PC-3 (cell line): ENCODE data around the gene NFYA. TPM values are rescaled to one million over a fixed set of nuclear protein-coding genes. Genes with fewer than 3 reads are reported as not detected.
A peak's percentile ranks its signal among the peaks of the same experiment; 100 is the strongest.

Experiments used
- ATAC-seq: fragments of 200-7000 bp; cut with Tn5 transposase; 2 replicates; pipeline ENCODE4 v1.9.1; 2020; ENCODE audit warnings: mild to moderate bottlenecking, moderate library complexity
- BruUV-seq: library from RNA; stranded (reverse); fragments of 400-500 nt; replicated peaks from 2 replicates; lab custom pipeline; 2021; lab: Mats Ljungman, UMichigan
- CTCF ChIA-PET: fragments of 300-600 bp; sonication (Branson Sonifier 250); formaldehyde crosslinking; loops from one replicate; lab custom pipeline; 2022; ENCODE audit warnings: antibody characterized with exemption; lab: Charles Lee
- POLR2A ChIA-PET: fragments of 300-600 bp; sonication (Branson Sonifier 250); formaldehyde crosslinking; loops from one replicate; lab custom pipeline; 2022; ENCODE audit warnings: antibody characterized with exemption; ENCODE audit not compliant: unreplicated experiment; lab: Charles Lee
- DNase-seq: peaks from one replicate; pipeline ENCODE4 v3.0.0-alpha.2; 2015
- H2AFZ ChIP-seq: fragments of 300-600 bp; sonication (generic); 2 replicates; pipeline ENCODE4 v1.6.0; 2016; ENCODE audit warnings: antibody characterized with exemption, low read length
- H3F3A ChIP-seq: fragments of 300-600 bp; sonication (generic); one replicate; pipeline ENCODE4 v1.6.0; 2017; ENCODE audit warnings: antibody characterized with exemption, low read length, control low read depth, mild to moderate bottlenecking; ENCODE audit not compliant: unreplicated experiment
- H3K27ac ChIP-seq: fragments of 300-600 bp; sonication (generic); 2 replicates; pipeline ENCODE4 v1.5.1; 2016; ENCODE audit warnings: mild to moderate bottlenecking, low read length
- H3K27me3 ChIP-seq: fragments of 300-600 bp; sonication (generic); 2 replicates; pipeline ENCODE4 v1.6.1; 2016; ENCODE audit warnings: low read length, mixed read lengths
- H3K36me3 ChIP-seq: fragments of 300-600 bp; sonication (generic); 2 replicates; pipeline ENCODE4 v1.6.1; 2016; ENCODE audit warnings: low read depth, mixed run types, low read length, mixed read lengths
- H3K4me1 ChIP-seq: fragments of 300-600 bp; sonication (generic); 2 replicates; pipeline ENCODE4 v1.5.1; 2016; ENCODE audit warnings: low read length; ENCODE audit not compliant: insufficient read depth
- H3K4me2 ChIP-seq: fragments of 300-600 bp; sonication (generic); 2 replicates; pipeline ENCODE4 v1.6.0; 2016; ENCODE audit warnings: low read length
- H3K4me3 ChIP-seq: fragments of 300-600 bp; sonication (generic); 2 replicates; pipeline ENCODE4 v1.5.1; 2016; ENCODE audit warnings: mild to moderate bottlenecking, low read length, mixed read lengths
- H3K79me2 ChIP-seq: fragments of 300-600 bp; sonication (generic); 2 replicates; pipeline ENCODE4 v1.6.1; 2017; ENCODE audit warnings: low read length, mixed read lengths
- H3K9ac ChIP-seq: fragments of 300-600 bp; sonication (generic); 2 replicates; pipeline ENCODE4 v1.6.0; 2016; ENCODE audit warnings: mild to moderate bottlenecking, low read length
- H3K9me2 ChIP-seq: fragments of 300-600 bp; sonication (generic); replicated peaks from 2 replicates; pipeline ENCODE4 v1.6.1; 2016; ENCODE audit warnings: mixed run types, low read length, mixed read lengths
- H3K9me3 ChIP-seq: fragments of 300-600 bp; sonication (generic); 2 replicates; pipeline ENCODE4 v1.6.1; 2016; ENCODE audit warnings: low read length, mixed read lengths
- H4K20me1 ChIP-seq: fragments of 300-600 bp; sonication (generic); 2 replicates; pipeline ENCODE4 v1.6.1; 2016; ENCODE audit warnings: low read length, mixed read lengths
- CTCF ChIP-seq: fragments of 300-600 bp; sonication (generic); conservative IDR thresholded peaks from 2 replicates; pipeline ENCODE4 v1.5.1; 2017; ENCODE audit warnings: antibody characterized with exemption, low read depth, mild to moderate bottlenecking, low read length
- EZH2 ChIP-seq: fragments of 300-600 bp; sonication (generic); IDR thresholded peaks from one replicate; pipeline ENCODE4 v1.6.1; 2017; ENCODE audit warnings: antibody characterized with exemption, mild to moderate bottlenecking, low read length; ENCODE audit not compliant: unreplicated experiment
- EZH2phosphoT487 ChIP-seq: fragments of 300-600 bp; sonication (generic); IDR thresholded peaks from 2 replicates; pipeline ENCODE4 v1.6.1; 2018; ENCODE audit warnings: mild to moderate bottlenecking, antibody characterized with exemption, low read length, borderline replicate concordance
- intact Hi-C: fragments of 100-400 bp; cut with micrococcal nuclease; formaldehyde crosslinking; loops from 2 replicates; pipeline ENCODE4 v1.9.0; 2023
- total RNA-seq: library from RNA; depleted of rRNA; stranded (reverse); fragments of >200 nt; gene quantifications from 2 replicates; pipeline ENCODE4 v1.2.3, GENCODE V29; 2014

Gene NFYA
- total RNA-seq, 1 experiment from 2014 or later, result 31.7 TPM

DNA sequence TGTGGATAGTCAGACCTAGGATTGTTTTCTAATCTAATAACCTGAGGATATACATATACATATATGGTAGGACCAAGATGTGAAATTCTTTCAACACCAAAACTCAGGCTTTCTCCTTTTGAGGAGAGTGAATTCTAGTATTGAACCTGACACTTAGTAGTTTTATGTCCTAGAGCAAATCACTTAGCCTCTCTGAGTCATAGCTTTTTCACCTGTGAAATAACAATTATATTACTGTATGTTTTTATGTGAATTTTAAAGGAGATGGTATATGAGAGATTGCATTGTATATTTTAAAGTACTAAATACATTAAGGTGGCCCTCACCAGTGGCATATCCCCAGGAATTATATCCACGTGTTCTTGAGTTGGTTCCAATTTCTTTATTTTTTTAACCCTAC is 46.7 kb downstream of the NFYA start:
- no peak overlapping the region for H2AFZ ChIP-seq
- H3K9me2 ChIP-seq, result no peaks in the 10 kb centered on the region
- DNase-seq (no peak), ATAC-seq (peak; percentile 53)
- H3K9ac ChIP-seq, result no peak overlapping the region
- no TSS peak for BruUV-seq
- H3K27me3 ChIP-seq, result no peaks in the 10 kb centered on the region
- no peaks in the 10 kb centered on the region for H3K79me2 ChIP-seq
- no peaks in the 10 kb centered on the region for H3K4me1 ChIP-seq
- H3K4me3 ChIP-seq, result no peak overlapping the region
- ChIA-PET CTCF (no interaction called here), POLR2A (no interaction called here)
- no peak overlapping the region for H3K4me2 ChIP-seq
- no peaks in the 10 kb centered on the region for H3K36me3 ChIP-seq
- TF ChIP-seq EZH2 (no peak), CTCF (no peak), EZH2phosphoT487 (no peak)
- H3K27ac ChIP-seq, result no peak overlapping the region
- H3K9me3 ChIP-seq, result no peaks in the 10 kb centered on the region
- intact Hi-C loops, result no loop called here
- H3F3A ChIP-seq, result no peaks in the 10 kb centered on the region
- no peaks in the 10 kb centered on the region for H4K20me1 ChIP-seq

- Histone ChIP-seq H3K9me2 (no peaks in the 10 kb centered on the region), H3K36me3 (no peaks in the 10 kb centered on the region), H3K4me2 (no peak overlapping the region), H4K20me1 (no peaks in the 10 kb centered on the region), H3K27ac (no peak overlapping the region), H3K4me1 (no peaks in the 10 kb centered on the region), H3F3A (no peaks in the 10 kb centered on the region), H3K79me2 (no peaks in the 10 kb centered on the region), H2AFZ (no peak overlapping the region), H3K27me3 (no peaks in the 10 kb centered on the region), H3K4me3 (no peak overlapping the region), H3K9ac (no peak overlapping the region), H3K9me3 (no peaks in the 10 kb centered on the region)
- DNase-seq (no peak), ATAC-seq (no peak)
- CTCF ChIA-PET, result no interaction called here
- no TSS peak for BruUV-seq
- intact Hi-C loops, result no loop called here
- POLR2A ChIA-PET, result no interaction called here
- TF ChIP-seq EZH2phosphoT487 (no peak), EZH2 (no peak), CTCF (no peak)
Observed at GRCh38 chr6:41120058-41120457, 47.3 kb downstream of the NFYA start.

DNA sequence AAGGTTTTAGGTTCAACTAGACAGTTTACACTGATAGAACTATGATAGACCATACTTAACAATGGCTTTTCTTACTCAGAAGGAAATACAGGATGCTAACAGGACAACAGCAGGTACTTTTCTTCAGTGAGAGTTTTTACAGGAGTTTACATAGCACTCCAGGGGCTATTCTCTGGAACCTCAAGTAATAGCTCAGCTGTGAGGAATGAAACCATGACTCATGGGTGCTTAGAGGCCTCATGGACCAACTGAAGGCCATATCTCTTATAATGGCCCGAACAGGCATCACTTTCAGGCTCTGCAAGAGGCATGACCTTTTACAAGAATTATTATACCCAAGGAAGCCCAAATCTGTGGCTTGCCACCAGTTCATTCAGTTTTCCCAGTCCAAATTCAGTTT is 49.6 kb downstream of the NFYA start:
- no peak overlapping the region for H3K4me3 ChIP-seq
- no peak overlapping the region for H3K9ac ChIP-seq
- no peaks in the 10 kb centered on the region for H3K27me3 ChIP-seq
- intact Hi-C loops, result no loop called here
- POLR2A ChIA-PET, result no interaction called here
- H3K36me3 ChIP-seq, result no peaks in the 10 kb centered on the region
- H3K4me1 ChIP-seq, result no peaks in the 10 kb centered on the region
- no peaks in the 10 kb centered on the region for H3K9me3 ChIP-seq
- TF ChIP-seq EZH2, result no peak
- TF ChIP-seq EZH2phosphoT487, result no peak
- TF ChIP-seq CTCF, result no peak
- CTCF ChIA-PET, result interaction anchor here (0.6 kb wide), 1 partner anchor 197 kb away, joined by 4 read pairs; no protein-coding TSS in a partner anchor
- no peak for DNase-seq
- H3K27ac ChIP-seq, result no peak overlapping the region
- no peak overlapping the region for H2AFZ ChIP-seq
- BruUV-seq, result no TSS peak
- no peak overlapping the region for H3K4me2 ChIP-seq
- ATAC-seq, result peak; percentile 24; the same call in 1 of the 2 replicates
- no peaks in the 10 kb centered on the region for H3F3A ChIP-seq
- no peaks in the 10 kb centered on the region for H3K79me2 ChIP-seq
- H3K9me2 ChIP-seq, result no peaks in the 10 kb centered on the region
- H4K20me1 ChIP-seq, result no peaks in the 10 kb centered on the region
